ENCODE results near the gene JUN. TPM values are rescaled to one million over a fixed set of nuclear protein-coding genes. Genes with fewer than 3 reads are reported as not detected.

The JUN gene
- total and polyA plus RNA-seq, 2 experiments from 2014 or later: 23.3 to 28.5 TPM

GRCh38 chr1:58818976-58819375 is 35.1 kb upstream of the JUN start:
- no peaks in the 10 kb centered on the region for H3K36me3 ChIP-seq (ENCODE audit: insufficient read depth)
- Mint-ChIP-seq H3K36me3 (ENCODE audit: low read depth) (no peaks in the 10 kb centered on the region), H3K4me3 (no peak overlapping the region), H3K4me1 (peaks cover 19% of the 10 kb centered on the region), H3K9me3 (no peaks in the 10 kb centered on the region), H3K27ac (no peak overlapping the region), H3K27me3 (ENCODE audit: insufficient read depth, low read depth, poor library complexity) (peaks cover 19% of the 10 kb centered on the region)
- no peak for TF ChIP-seq CTCF (conservative IDR thresholded peaks at IDR 0.05; ENCODE audit: low read depth in 2 of 2)
- no peak for TF ChIP-seq ZNF114 (CRISPR knock-in tag; IDR thresholded peaks at IDR 0.05)
- no peak for TF ChIP-seq ZNF462 (CRISPR knock-in tag; IDR thresholded peaks at IDR 0.05)
- TF ChIP-seq NANOG (IDR thresholded peaks at IDR 0.05; ENCODE audit: borderline replicate concordance): no peak
- TF ChIP-seq POLR2AphosphoS5 (IDR thresholded peaks at IDR 0.05; ENCODE audit: low read depth): no peak
- TF ChIP-seq ETS1 (IDR thresholded peaks at IDR 0.05): no peak
- TF ChIP-seq CREB1 (CRISPR knock-in tag; IDR thresholded peaks at IDR 0.05; ENCODE audit: low read depth): no peak
- no peak for TF ChIP-seq EZH2phosphoT487 (IDR thresholded peaks at IDR 0.05; ENCODE audit: unreplicated experiment)
- no peak for TF ChIP-seq EZH2 (IDR thresholded peaks at IDR 0.05; ENCODE audit: low read depth, unreplicated experiment)
- no peak for TF ChIP-seq REST (IDR thresholded peaks at IDR 0.05; ENCODE audit: unreplicated experiment)
- no peak for TF ChIP-seq STAT1 (IDR thresholded peaks at IDR 0.05; ENCODE audit: unreplicated experiment)
- TF ChIP-seq JUNB (IDR thresholded peaks at IDR 0.05; ENCODE audit: unreplicated experiment): no peak
- no peak for TF ChIP-seq ZNF331 (CRISPR knock-in tag; IDR thresholded peaks at IDR 0.05; ENCODE audit: low read depth)
- peaks cover 8% of the 10 kb centered on the region for H3K4me1 ChIP-seq (ENCODE audit: insufficient read depth)
- H2AFZ ChIP-seq: no peak overlapping the region
- H3K4me3 ChIP-seq: no peak overlapping the region
- H3F3A ChIP-seq (replicated peaks; ENCODE audit: low read depth): peaks cover 12% of the 10 kb centered on the region
- H3K4me2 ChIP-seq: no peak overlapping the region
- peaks cover 14% of the 10 kb centered on the region for H3K27me3 ChIP-seq (ENCODE audit: insufficient read depth)
- H4K20me1 ChIP-seq (replicated peaks; ENCODE audit: insufficient read depth): no peaks in the 10 kb centered on the region
- no peaks in the 10 kb centered on the region for H3K9me2 ChIP-seq (ENCODE audit: insufficient read depth)
- no peak for DNase-seq (ENCODE audit: low spot score)
- no peaks in the 10 kb centered on the region for H3K79me2 ChIP-seq (replicated peaks; ENCODE audit: insufficient read depth)
- H3K27ac ChIP-seq (ENCODE audit: low read depth): no peak overlapping the region
- ATAC-seq: no peak

Measured in GM23338 (cell line).